ENCODE results near the gene FANCF.
A peak's percentile ranks its signal among the peaks of the same experiment; 100 is the strongest.

The FANCF gene

DNA sequence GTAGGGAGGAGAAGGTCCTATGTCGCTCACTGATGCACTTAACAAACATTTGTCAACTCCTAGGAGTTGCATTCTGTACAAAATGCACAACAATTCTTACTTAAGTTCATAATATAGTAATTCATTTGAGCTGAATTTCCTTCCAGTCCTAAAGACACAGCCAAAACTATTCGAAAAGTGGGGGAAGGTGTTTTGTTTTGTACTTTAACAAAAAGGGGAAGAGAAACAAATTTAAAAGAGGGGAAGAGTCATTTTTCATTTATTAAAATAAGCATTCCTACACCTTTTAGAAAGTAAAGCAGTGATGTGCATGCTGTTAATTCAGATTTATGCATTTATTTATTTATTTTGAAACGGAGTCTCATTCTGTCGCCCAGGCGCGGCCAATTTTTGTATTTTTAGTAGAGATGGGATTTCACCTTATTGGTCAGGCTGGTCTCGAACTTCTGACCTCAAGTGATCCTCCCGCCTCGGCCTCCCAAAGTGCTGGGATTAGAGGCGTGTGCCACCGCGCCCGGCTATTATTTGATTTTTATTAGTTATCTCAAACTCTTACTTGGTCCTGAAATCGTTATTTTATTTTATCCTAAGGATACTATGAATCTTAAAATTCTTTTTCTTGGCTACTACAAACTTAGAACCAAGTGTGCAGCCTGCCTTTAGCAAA, 1.1 kb upstream of the FANCF start:
- no peak for DNase-seq (ENCODE audit: low read depth)

- peak; percentile 53 for DNase-seq (ENCODE audit: low read depth)
Measured at GRCh38 chr11:22624742-22625447, 728 bp downstream of the FANCF start.

DNA sequence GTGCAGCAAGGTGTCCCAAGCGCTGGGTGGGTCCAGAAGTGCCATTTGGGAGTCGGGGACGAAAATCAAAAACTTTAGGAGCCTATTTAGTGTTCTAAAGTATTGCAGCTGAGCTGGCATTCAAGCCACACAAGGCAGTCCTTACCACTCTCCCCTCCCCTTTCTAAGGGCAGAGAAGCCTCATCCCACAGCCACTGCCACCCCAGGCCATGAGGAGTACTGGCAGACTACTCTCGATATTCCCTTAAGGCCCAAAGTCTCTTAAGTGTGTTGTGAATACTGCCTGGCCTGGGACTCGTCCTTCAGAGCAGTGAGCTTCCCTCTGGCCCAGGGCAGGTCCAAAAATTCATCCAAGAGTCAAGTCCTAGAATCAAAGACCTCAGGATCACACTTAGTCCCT, 7.8 kb downstream of the FANCF start:
- no peak for DNase-seq (ENCODE audit: low read depth)

- no peak for DNase-seq (ENCODE audit: low read depth)
Measured at GRCh38 chr11:22603933-22604332, 21.7 kb downstream of the FANCF start.

DNA sequence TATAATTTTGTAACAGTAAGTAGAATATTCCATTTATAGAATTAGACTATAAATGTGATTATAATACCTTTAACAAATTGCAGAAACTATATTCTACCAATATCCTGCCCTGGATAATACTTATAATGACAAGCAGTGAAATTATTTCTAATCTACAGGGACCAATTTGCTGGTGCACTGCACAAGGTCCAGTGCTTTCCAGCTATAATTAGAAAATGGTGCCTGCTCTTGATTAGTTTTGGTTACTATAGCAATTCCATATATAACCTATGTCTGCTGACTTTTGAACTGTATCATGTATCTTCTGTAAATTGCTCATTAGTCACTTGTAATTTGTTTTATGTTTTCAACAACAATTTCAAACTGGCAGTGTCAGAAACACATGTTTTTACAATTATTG, 23.1 kb downstream of the FANCF start:
- DNase-seq (ENCODE audit: low read depth): no peak

- DNase-seq (ENCODE audit: low read depth): no peak
Measured at GRCh38 chr11:22599458-22599857, 26.2 kb downstream of the FANCF start.

GRCh38 chr11:22597062-22597461, 28.6 kb downstream of the FANCF start:
- no peak for DNase-seq (ENCODE audit: low read depth)

DNA sequence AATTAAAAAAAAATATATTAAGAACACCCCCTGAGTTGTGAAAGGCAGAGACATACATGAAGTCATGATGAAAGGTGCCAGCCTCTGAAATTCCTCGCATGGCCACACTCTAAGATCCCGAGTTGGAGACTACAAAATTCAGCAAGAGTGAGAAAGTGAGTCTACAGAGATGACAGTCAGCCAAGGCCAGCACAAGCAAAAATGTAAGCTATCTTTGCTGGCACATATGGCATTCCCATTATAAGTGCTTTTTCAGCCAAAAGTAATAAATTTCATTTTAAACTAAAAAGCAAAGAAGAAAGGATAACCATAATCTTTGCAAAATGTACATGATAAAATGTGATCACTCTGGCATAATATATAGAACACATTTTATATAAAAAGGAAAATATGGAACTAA, 40.6 kb downstream of the FANCF start:
- DNase-seq (ENCODE audit: low read depth): no peak

- DNase-seq (ENCODE audit: low read depth): no peak
Measured at GRCh38 chr11:22583963-22584492, 41.6 kb downstream of the FANCF start.

DNA sequence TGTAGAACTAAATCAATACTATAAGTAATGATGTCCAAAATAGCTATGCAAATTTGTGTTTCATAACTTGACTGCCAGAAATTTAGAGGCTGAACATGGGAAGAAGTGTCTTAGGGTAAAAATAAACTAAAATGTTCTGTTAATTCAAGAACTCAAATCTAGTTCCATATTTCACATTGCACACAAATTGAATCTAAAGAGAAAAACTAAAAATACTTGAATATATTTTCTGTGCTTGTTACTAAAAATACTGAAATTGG, 43.5 kb downstream of the FANCF start:
- no peak for DNase-seq (ENCODE audit: low read depth)

GRCh38 chr11:22581354-22582150, 44.1 kb downstream of the FANCF start:
- DNase-seq (ENCODE audit: low read depth): no peak

- DNase-seq (ENCODE audit: low read depth): no peak
Measured at GRCh38 chr11:22577854-22578253, 47.8 kb downstream of the FANCF start.

All from amniotic epithelial cell (primary cell).